Upper lobe of left lung (tissue), 4 donors: ENCODE measurements around the gene DLG2.

Source experiments
- POLR2AphosphoS5 ChIP-seq, 2 donors: sonication (generic); formaldehyde crosslinking; IDR thresholded peaks; one replicate each; pipeline ENCODE4 v1.5.1; 2017; ENCODE audit warnings: antibody characterized with exemption in 2 of 2
- TF ChIP-seq, protein P1 (sequence below), 6 experiments: fragments of 450-650 bp in 4 of 6; fragments of 200-600 bp in 2 of 6; sonication (generic) in 2 of 6; IDR thresholded peaks; one replicate each; pipeline ENCODE4 v1.5.1; 2016 to 2019; ENCODE audit warnings: antibody characterized with exemption in 6 of 6

DNA sequence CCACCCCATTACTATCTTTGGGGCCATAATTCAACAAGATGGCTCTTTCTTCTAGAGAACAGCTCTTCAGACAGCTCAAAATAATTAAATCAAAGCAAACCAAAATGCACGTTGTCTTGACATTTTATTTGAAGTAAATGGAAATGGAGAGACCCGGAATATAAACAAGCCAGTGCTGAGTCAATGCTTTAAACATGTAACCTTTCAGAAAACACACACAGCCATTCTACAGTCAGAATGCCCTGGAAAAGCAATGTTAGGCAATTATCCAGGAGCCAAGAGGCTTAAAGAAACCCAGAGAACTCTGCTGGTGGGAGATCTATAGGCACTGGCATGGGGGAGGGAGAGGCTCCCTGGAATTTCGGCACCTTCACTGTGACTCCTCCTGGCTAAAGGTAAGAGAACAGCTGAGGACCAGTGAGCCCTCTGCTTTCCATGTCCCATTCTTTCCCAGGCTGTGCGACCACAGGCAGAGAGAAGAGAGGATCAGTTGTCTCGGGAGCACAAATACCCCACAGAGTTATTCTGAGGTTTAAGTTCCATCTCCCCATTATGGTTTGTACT lies 2086.9 kb downstream of the DLG2 start:
- TF ChIP-seq, protein P1, sequence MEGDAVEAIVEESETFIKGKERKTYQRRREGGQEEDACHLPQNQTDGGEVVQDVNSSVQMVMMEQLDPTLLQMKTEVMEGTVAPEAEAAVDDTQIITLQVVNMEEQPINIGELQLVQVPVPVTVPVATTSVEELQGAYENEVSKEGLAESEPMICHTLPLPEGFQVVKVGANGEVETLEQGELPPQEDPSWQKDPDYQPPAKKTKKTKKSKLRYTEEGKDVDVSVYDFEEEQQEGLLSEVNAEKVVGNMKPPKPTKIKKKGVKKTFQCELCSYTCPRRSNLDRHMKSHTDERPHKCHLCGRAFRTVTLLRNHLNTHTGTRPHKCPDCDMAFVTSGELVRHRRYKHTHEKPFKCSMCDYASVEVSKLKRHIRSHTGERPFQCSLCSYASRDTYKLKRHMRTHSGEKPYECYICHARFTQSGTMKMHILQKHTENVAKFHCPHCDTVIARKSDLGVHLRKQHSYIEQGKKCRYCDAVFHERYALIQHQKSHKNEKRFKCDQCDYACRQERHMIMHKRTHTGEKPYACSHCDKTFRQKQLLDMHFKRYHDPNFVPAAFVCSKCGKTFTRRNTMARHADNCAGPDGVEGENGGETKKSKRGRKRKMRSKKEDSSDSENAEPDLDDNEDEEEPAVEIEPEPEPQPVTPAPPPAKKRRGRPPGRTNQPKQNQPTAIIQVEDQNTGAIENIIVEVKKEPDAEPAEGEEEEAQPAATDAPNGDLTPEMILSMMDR (IDR thresholded peaks at IDR 0.05): no peak
- TF ChIP-seq POLR2AphosphoS5 (IDR thresholded peaks at IDR 0.05): no peak
